HG03103 (cell line): ENCODE measurements around the gene CHST8.

Source experiments
- ATAC-seq: cut with Tn5 transposase; IDR thresholded peaks from one replicate; pipeline ENCODE4 v1.9.1; 2021; ENCODE audit warnings: low read depth; ENCODE audit not compliant: unreplicated experiment

The CHST8 gene

GRCh38 chr19:33728141-33728540 is 106.4 kb downstream of the CHST8 start:
- ATAC-seq: no peak

GRCh38 chr19:33730858-33731607 is 109.3 kb downstream of the CHST8 start:
- no peak for ATAC-seq

GRCh38 chr19:33731881-33732280 is 110.1 kb downstream of the CHST8 start:
- no peak for ATAC-seq

- ATAC-seq: no peak
Measured at GRCh38 chr19:33734913-33735312, 113.2 kb downstream of the CHST8 start.

GRCh38 chr19:33736158-33736557 is 114.4 kb downstream of the CHST8 start:
- no peak for ATAC-seq

- no peak for ATAC-seq
Measured at GRCh38 chr19:33736787-33737186, 115.0 kb downstream of the CHST8 start.

GRCh38 chr19:33737681-33738371 is 116.1 kb downstream of the CHST8 start:
- no peak for ATAC-seq

GRCh38 chr19:33740811-33741396 is 119.2 kb downstream of the CHST8 start:
- ATAC-seq: no peak

GRCh38 chr19:33745297-33745696 is 123.5 kb downstream of the CHST8 start:
- no peak for ATAC-seq

GRCh38 chr19:33746159-33746558 is 124.4 kb downstream of the CHST8 start:
- ATAC-seq: no peak

- ATAC-seq: no peak
Measured at GRCh38 chr19:33747273-33747672, 125.5 kb downstream of the CHST8 start.

GRCh38 chr19:33748231-33748630 is 126.5 kb downstream of the CHST8 start:
- no peak for ATAC-seq

GRCh38 chr19:33749016-33749415 is 127.3 kb downstream of the CHST8 start:
- ATAC-seq: no peak

GRCh38 chr19:33749619-33750175 is 127.9 kb downstream of the CHST8 start:
- no peak for ATAC-seq

GRCh38 chr19:33750587-33751435 is 129.1 kb downstream of the CHST8 start:
- no peak for ATAC-seq

GRCh38 chr19:33751436-33751770 is 129.7 kb downstream of the CHST8 start:
- no peak for ATAC-seq

GRCh38 chr19:33752018-33752800 is 130.5 kb downstream of the CHST8 start:
- ATAC-seq: no peak

- ATAC-seq: no peak
Measured at GRCh38 chr19:33752945-33753344, 131.2 kb downstream of the CHST8 start.

GRCh38 chr19:33754361-33754760 is 132.6 kb downstream of the CHST8 start:
- no peak for ATAC-seq
